Psoas muscle (tissue), 8 donors: Measurements from ENCODE around the gene RABL2B. TPM values are rescaled to one million over a fixed set of nuclear protein-coding genes. Genes with fewer than 3 reads are reported as not detected.
A peak's percentile ranks its signal among the peaks of the same experiment; 100 is the strongest.

Source experiments
- ATAC-seq, 4 donors: fragments of 200-7000 bp; cut with Tn5 transposase; one replicate each; pipeline ENCODE4 v1.9.1; 2020; ENCODE audit warnings: moderate library complexity in 3 of 4, mild to moderate bottlenecking in 2 of 4
- DNase-seq, 2 donors: peaks; one replicate each; pipeline ENCODE4 v3.0.0-alpha.2; 2020
- H3K27ac ChIP-seq: fragments of 200-600 bp; one replicate; pipeline ENCODE4 v1.8.0; 2022
- H3K27me3 ChIP-seq, 3 donors: fragments of 200-600 bp in 1 of 3; one replicate each; pipeline versions ENCODE4 v1.6.1 to v1.8.0; 2013 to 2022; ENCODE audit warnings: low read length in 2 of 3, mild to moderate bottlenecking in 2 of 3, moderate library complexity in 1 of 3; ENCODE audit not compliant: insufficient read depth in 3 of 3
- H3K36me3 ChIP-seq, 2 donors: fragments of 200-600 bp in 1 of 2; one replicate each; pipeline versions ENCODE4 v1.6.1 to v1.8.0; 2013 to 2022; ENCODE audit warnings: low read depth in 1 of 2, mild to moderate bottlenecking in 1 of 2, moderate library complexity in 1 of 2; ENCODE audit not compliant: insufficient read depth in 1 of 2
- H3K4me1 ChIP-seq: fragments of 200-600 bp; one replicate; pipeline ENCODE4 v1.8.0; 2022
- H3K4me3 ChIP-seq: fragments of 200-600 bp; one replicate; pipeline ENCODE4 v1.8.0; 2022; ENCODE audit warnings: mild to moderate bottlenecking
- H3K9me3 ChIP-seq: fragments of 200-600 bp; one replicate; pipeline ENCODE4 v1.8.0; 2022
- CTCF ChIP-seq: fragments of 200-600 bp; IDR thresholded peaks from one replicate; pipeline ENCODE4 v1.8.0; 2022; ENCODE audit warnings: antibody characterized with exemption
- WGBS, 3 donors: extraction: QIAGEN DNeasy Blood & Tissue Kit; methylation state at CpG; one replicate each; pipeline versions ENCODE4 v1.1.6 to v1.1.7; 2013; 5-methylcytosine and 5-hydroxymethylcytosine counted together
- intact Hi-C, 2 donors: fragments of 100-400 bp; cut with DNase I; formaldehyde crosslinking; loops; one replicate each; pipeline versions ENCODE4 v1.11.0 to v1.14.2; 2022
- polyA plus RNA-seq, 3 donors: library from polyadenylated mRNA; stranded (reverse); fragments of 200-250 nt; gene quantifications; one replicate each; pipeline ENCODE4 v1.2.3, GENCODE V29; 2013
- total RNA-seq, 4 donors: library from RNA; stranded (reverse); fragmentation: NEBNext Ultra II Directional in 2 of 4; extraction: Animal tissue kit (Norgen Biotek cat#: 25700) in 2 of 4; gene quantifications; one replicate each; pipeline versions ENCODE4 v1.2.1 to v1.2.4, GENCODE V29; 2021 to 2023
- donor health status: healthy with polysubstance abuse.
- donor health status: DM: no; HTN: no; CAD: no; lungs with moderate emphysema.
- donor health status: Bipolar disorder and iron deficiency.
- donor health status: healthy.
- donor health status: DM: yes; HTN: yes; CAD: no.
- donor health status: DM: no; HTN: no; CAD: no.
- donor health status: DM: no; HTN: no; CAD: no.
- donor health status: DM: yes; HTN: yes; CAD: no.

The RABL2B gene
- total and polyA plus RNA-seq, 7 donors = 4.1 to 12.7 (median 7.1) TPM

DNA sequence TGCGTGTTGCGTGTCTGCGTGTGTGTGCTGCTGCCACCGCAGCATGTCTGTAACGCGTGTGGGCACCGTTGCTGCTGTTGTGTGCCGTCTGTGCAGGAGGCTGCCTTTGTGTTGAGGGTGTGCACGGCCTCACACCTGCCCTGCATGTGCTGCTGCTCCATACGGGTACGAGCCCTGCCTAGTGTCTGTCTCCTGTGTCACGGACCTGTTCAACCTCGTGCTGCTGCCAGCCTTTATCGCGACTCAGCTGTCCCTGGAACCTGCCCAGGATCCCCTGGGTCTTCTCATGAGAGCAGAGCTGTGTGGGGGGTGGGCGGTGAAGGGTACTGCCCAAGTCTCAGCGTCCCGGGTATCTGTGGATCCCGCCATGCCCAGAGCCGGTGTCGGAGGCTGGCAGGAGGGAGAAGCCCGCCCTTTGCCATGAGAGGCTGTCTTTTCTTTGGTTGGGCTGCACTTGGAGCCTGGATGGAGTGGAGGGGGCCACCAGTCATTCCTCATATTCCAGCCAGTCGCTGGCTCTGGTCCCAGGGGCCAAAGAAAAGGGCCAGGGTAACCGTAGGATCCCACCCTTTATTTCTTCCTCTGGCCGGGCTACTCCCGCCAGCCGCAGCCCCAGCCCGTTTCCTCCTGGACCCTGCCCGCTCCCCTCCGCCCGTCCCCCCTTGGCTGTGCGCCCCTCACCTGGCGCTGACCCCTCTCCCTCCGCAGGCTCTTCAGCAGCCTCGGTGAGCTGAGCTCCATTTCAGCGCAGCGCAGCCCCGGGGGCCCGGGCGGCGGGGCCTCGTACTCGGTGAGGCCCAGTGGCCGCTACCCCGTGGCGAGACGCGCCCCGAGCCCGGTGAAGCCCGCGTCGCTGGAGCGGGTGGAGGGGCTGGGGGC, 53.2 kb downstream of the RABL2B start:
- no peaks in the 10 kb centered on the region for H3K9me3 ChIP-seq
- H3K4me3 ChIP-seq = no peak overlapping the region
- DNase-seq (peak in 1 of 2 donors; percentile 46), ATAC-seq (no peak)
- TF ChIP-seq CTCF = no peak
- H3K27ac ChIP-seq = no peak overlapping the region
- intact Hi-C loops = no loop called here
- H3K4me1 ChIP-seq = no peaks in the 10 kb centered on the region
- peaks cover 0 to 9% of the 10 kb centered on the region in 2 donors for H3K36me3 ChIP-seq
- WGBS, 3 donors = 61 to 67% (median 63%) methylated on average over 29 to 54 of the region's 54 CpGs
- peaks cover 0 to 21% (median 3%) of the 10 kb centered on the region in 3 donors for H3K27me3 ChIP-seq

GRCh38 chr22:50729391-50730012, 53.9 kb downstream of the RABL2B start:
- Histone ChIP-seq H3K9me3 (no peaks in the 10 kb centered on the region), H3K4me1 (no peaks in the 10 kb centered on the region), H3K4me3 (no peak overlapping the region), H3K27ac (no peak overlapping the region), H3K27me3 (peaks cover 0 to 19% (median 3%) of the 10 kb centered on the region in 3 donors), H3K36me3 (peaks cover 0 to 9% of the 10 kb centered on the region in 2 donors)
- no peak for TF ChIP-seq CTCF
- 85 to 86% (median 85%) methylated on average over 21 of the region's 21 CpGs for WGBS, 3 donors
- intact Hi-C loops = no loop called here
- ATAC-seq (no peak), DNase-seq (peak in 1 of 2 donors; percentile 34)

DNA sequence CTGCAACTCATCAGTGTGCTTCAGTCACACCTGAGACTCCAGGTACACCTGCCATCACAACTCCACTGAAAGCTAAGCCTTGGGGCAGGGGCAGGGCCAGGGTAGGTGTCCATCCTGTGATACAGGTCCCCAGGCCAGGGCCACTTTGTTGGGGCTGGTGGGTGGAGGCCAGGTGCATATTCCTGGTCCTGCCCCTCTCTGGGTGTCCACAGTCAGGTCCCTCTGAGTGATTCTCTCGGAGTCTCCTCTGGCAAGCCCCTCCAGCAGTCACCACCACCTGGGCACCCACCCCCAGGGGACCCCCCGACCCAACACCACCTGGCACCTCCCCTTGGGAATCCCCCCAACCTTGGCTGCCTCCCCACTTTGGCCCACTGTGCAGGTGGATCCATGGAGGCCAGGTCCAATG, 54.9 kb downstream of the RABL2B start:
- Histone ChIP-seq H3K9me3 (no peaks in the 10 kb centered on the region), H3K4me3 (no peak overlapping the region), H3K27me3 (peaks cover 0 to 13% (median 3%) of the 10 kb centered on the region in 3 donors), H3K36me3 (peaks cover 0 to 9% of the 10 kb centered on the region in 2 donors), H3K4me1 (no peaks in the 10 kb centered on the region), H3K27ac (no peak overlapping the region)
- DNase-seq = peak in 1 of 2 donors; percentile 42
- intact Hi-C loops = no loop called here
- TF ChIP-seq CTCF = no peak
- 74 to 77% (median 76%) methylated on average over 2 of the region's 2 CpGs for WGBS, 3 donors
- ATAC-seq = no peak

GRCh38 chr22:50727678-50728522, 55.5 kb downstream of the RABL2B start:
- ATAC-seq (no peak), DNase-seq (peak in 1 of 2 donors; percentile 36)
- Histone ChIP-seq H3K4me3 (no peak overlapping the region), H3K27ac (no peak overlapping the region), H3K36me3 (peaks cover 0 to 9% of the 10 kb centered on the region in 2 donors), H3K27me3 (peaks cover 0 to 13% (median 3%) of the 10 kb centered on the region in 3 donors), H3K4me1 (no peaks in the 10 kb centered on the region), H3K9me3 (no peaks in the 10 kb centered on the region)
- no peak for TF ChIP-seq CTCF
- 65 to 71% (median 71%) methylated on average over 22 to 23 of the region's 23 CpGs for WGBS, 3 donors
- intact Hi-C loops = no loop called here
